Measurements from ENCODE around the gene PDE3A.

The PDE3A gene

GRCh38 chr12:20424841-20425240 lies 56.5 kb downstream of the PDE3A start:
- Mint-ChIP-seq H3K4me1 (ENCODE audit: low read depth) (no peaks in the 10 kb centered on the region), H3K9me3 (no peaks in the 10 kb centered on the region), H3K27me3 (ENCODE audit: low read depth) (no peaks in the 10 kb centered on the region), H3K4me3 (no peak overlapping the region), H3K36me3 (ENCODE audit: low read depth) (no peaks in the 10 kb centered on the region), H3K27ac (no peak overlapping the region)

- Mint-ChIP-seq H3K36me3 (ENCODE audit: low read depth) (no peaks in the 10 kb centered on the region), H3K4me1 (ENCODE audit: low read depth) (no peaks in the 10 kb centered on the region), H3K27me3 (ENCODE audit: low read depth) (no peaks in the 10 kb centered on the region), H3K9me3 (no peaks in the 10 kb centered on the region), H3K27ac (no peak overlapping the region), H3K4me3 (no peak overlapping the region)
Observed at GRCh38 chr12:20426191-20426590, 57.9 kb downstream of the PDE3A start.

- Mint-ChIP-seq H3K36me3 (ENCODE audit: low read depth) (no peaks in the 10 kb centered on the region), H3K4me3 (no peak overlapping the region), H3K9me3 (no peaks in the 10 kb centered on the region), H3K27ac (no peak overlapping the region), H3K27me3 (ENCODE audit: low read depth) (no peaks in the 10 kb centered on the region), H3K4me1 (ENCODE audit: low read depth) (no peaks in the 10 kb centered on the region)
Observed at GRCh38 chr12:20426957-20427356, 58.6 kb downstream of the PDE3A start.

GRCh38 chr12:20429852-20430251 lies 61.5 kb downstream of the PDE3A start:
- H3K27me3 Mint-ChIP-seq (ENCODE audit: low read depth) = no peaks in the 10 kb centered on the region
- no peaks in the 10 kb centered on the region for H3K9me3 Mint-ChIP-seq
- no peak overlapping the region for H3K4me3 Mint-ChIP-seq
- no peak overlapping the region for H3K27ac Mint-ChIP-seq
- H3K36me3 Mint-ChIP-seq (ENCODE audit: low read depth) = no peaks in the 10 kb centered on the region
- no peaks in the 10 kb centered on the region for H3K4me1 Mint-ChIP-seq (ENCODE audit: low read depth)

- H3K4me3 Mint-ChIP-seq = no peak overlapping the region
- H3K4me1 Mint-ChIP-seq (ENCODE audit: low read depth) = no peaks in the 10 kb centered on the region
- H3K9me3 Mint-ChIP-seq = no peaks in the 10 kb centered on the region
- H3K27me3 Mint-ChIP-seq (ENCODE audit: low read depth) = no peaks in the 10 kb centered on the region
- H3K36me3 Mint-ChIP-seq (ENCODE audit: low read depth) = no peaks in the 10 kb centered on the region
- H3K27ac Mint-ChIP-seq = no peak overlapping the region
Observed at GRCh38 chr12:20432290-20432689, 64.0 kb downstream of the PDE3A start.

GRCh38 chr12:20434996-20435395 lies 66.7 kb downstream of the PDE3A start:
- no peaks in the 10 kb centered on the region for H3K4me1 Mint-ChIP-seq (ENCODE audit: low read depth)
- no peaks in the 10 kb centered on the region for H3K27me3 Mint-ChIP-seq (ENCODE audit: low read depth)
- no peak overlapping the region for H3K27ac Mint-ChIP-seq
- no peaks in the 10 kb centered on the region for H3K9me3 Mint-ChIP-seq
- H3K4me3 Mint-ChIP-seq = no peak overlapping the region
- H3K36me3 Mint-ChIP-seq (ENCODE audit: low read depth) = no peaks in the 10 kb centered on the region

- no peaks in the 10 kb centered on the region for H3K27me3 Mint-ChIP-seq (ENCODE audit: low read depth)
Observed at GRCh38 chr12:20436316-20436715, 68.0 kb downstream of the PDE3A start.

GRCh38 chr12:20438299-20438779 lies 70.0 kb downstream of the PDE3A start:
- Mint-ChIP-seq H3K9me3 (no peaks in the 10 kb centered on the region), H3K4me3 (no peak overlapping the region), H3K27me3 (ENCODE audit: low read depth) (no peaks in the 10 kb centered on the region), H3K36me3 (ENCODE audit: low read depth) (no peaks in the 10 kb centered on the region), H3K4me1 (ENCODE audit: low read depth) (no peaks in the 10 kb centered on the region), H3K27ac (no peak overlapping the region)

More at GRCh38 chr12:20436316-20436715, 68.0 kb downstream of the PDE3A start:
- Mint-ChIP-seq H3K27ac (no peak overlapping the region), H3K4me3 (no peak overlapping the region), H3K9me3 (no peaks in the 10 kb centered on the region), H3K36me3 (ENCODE audit: low read depth) (no peaks in the 10 kb centered on the region), H3K4me1 (ENCODE audit: low read depth) (no peaks in the 10 kb centered on the region)

GRCh38 chr12:20439626-20440025 lies 71.3 kb downstream of the PDE3A start:
- Mint-ChIP-seq H3K4me3 (no peak overlapping the region), H3K27me3 (ENCODE audit: low read depth) (no peaks in the 10 kb centered on the region), H3K4me1 (ENCODE audit: low read depth) (no peaks in the 10 kb centered on the region), H3K36me3 (ENCODE audit: low read depth) (no peaks in the 10 kb centered on the region), H3K9me3 (no peaks in the 10 kb centered on the region), H3K27ac (no peak overlapping the region)

- Mint-ChIP-seq H3K4me3 (no peak overlapping the region), H3K9me3 (no peaks in the 10 kb centered on the region), H3K36me3 (ENCODE audit: low read depth) (no peaks in the 10 kb centered on the region), H3K27ac (no peak overlapping the region), H3K4me1 (ENCODE audit: low read depth) (no peaks in the 10 kb centered on the region), H3K27me3 (ENCODE audit: low read depth) (no peaks in the 10 kb centered on the region)
Observed at GRCh38 chr12:20440408-20440807, 72.1 kb downstream of the PDE3A start.

- no peak overlapping the region for H3K4me3 Mint-ChIP-seq
- no peaks in the 10 kb centered on the region for H3K4me1 Mint-ChIP-seq (ENCODE audit: low read depth)
- no peaks in the 10 kb centered on the region for H3K9me3 Mint-ChIP-seq
- no peak overlapping the region for H3K27ac Mint-ChIP-seq
- no peaks in the 10 kb centered on the region for H3K36me3 Mint-ChIP-seq (ENCODE audit: low read depth)
- no peaks in the 10 kb centered on the region for H3K27me3 Mint-ChIP-seq (ENCODE audit: low read depth)
Observed at GRCh38 chr12:20442322-20442721, 74.0 kb downstream of the PDE3A start.

- Mint-ChIP-seq H3K27me3 (ENCODE audit: low read depth) (no peaks in the 10 kb centered on the region), H3K4me1 (ENCODE audit: low read depth) (no peaks in the 10 kb centered on the region), H3K9me3 (no peaks in the 10 kb centered on the region), H3K36me3 (ENCODE audit: low read depth) (no peaks in the 10 kb centered on the region), H3K27ac (no peak overlapping the region), H3K4me3 (no peak overlapping the region)
Observed at GRCh38 chr12:20443255-20443654, 74.9 kb downstream of the PDE3A start.

- H3K9me3 Mint-ChIP-seq = no peaks in the 10 kb centered on the region
- H3K27ac Mint-ChIP-seq = no peak overlapping the region
- H3K36me3 Mint-ChIP-seq (ENCODE audit: low read depth) = no peaks in the 10 kb centered on the region
- H3K27me3 Mint-ChIP-seq (ENCODE audit: low read depth) = no peaks in the 10 kb centered on the region
- H3K4me3 Mint-ChIP-seq = no peak overlapping the region
- no peaks in the 10 kb centered on the region for H3K4me1 Mint-ChIP-seq (ENCODE audit: low read depth)
Observed at GRCh38 chr12:20443792-20444191, 75.5 kb downstream of the PDE3A start.

- Mint-ChIP-seq H3K4me3 (no peak overlapping the region), H3K36me3 (ENCODE audit: low read depth) (no peaks in the 10 kb centered on the region), H3K27ac (no peak overlapping the region), H3K27me3 (ENCODE audit: low read depth) (no peaks in the 10 kb centered on the region), H3K9me3 (no peaks in the 10 kb centered on the region), H3K4me1 (ENCODE audit: low read depth) (no peaks in the 10 kb centered on the region)
Observed at GRCh38 chr12:20444595-20445170, 76.3 kb downstream of the PDE3A start.

GRCh38 chr12:20445687-20446086 lies 77.3 kb downstream of the PDE3A start:
- no peaks in the 10 kb centered on the region for H3K27me3 Mint-ChIP-seq (ENCODE audit: low read depth)
- H3K4me3 Mint-ChIP-seq = no peak overlapping the region
- H3K9me3 Mint-ChIP-seq = no peaks in the 10 kb centered on the region
- no peaks in the 10 kb centered on the region for H3K36me3 Mint-ChIP-seq (ENCODE audit: low read depth)
- H3K4me1 Mint-ChIP-seq (ENCODE audit: low read depth) = no peaks in the 10 kb centered on the region
- no peak overlapping the region for H3K27ac Mint-ChIP-seq

- Mint-ChIP-seq H3K27me3 (ENCODE audit: low read depth) (no peaks in the 10 kb centered on the region), H3K27ac (no peak overlapping the region), H3K36me3 (ENCODE audit: low read depth) (no peaks in the 10 kb centered on the region), H3K9me3 (no peaks in the 10 kb centered on the region), H3K4me1 (ENCODE audit: low read depth) (no peaks in the 10 kb centered on the region), H3K4me3 (no peak overlapping the region)
Observed at GRCh38 chr12:20446836-20447235, 78.5 kb downstream of the PDE3A start.
